BE2C (cell line): ENCODE data around the gene FASTK.

ENCODE experiments used
- DNase-seq: peaks from one replicate; pipeline ENCODE4 v3.0.0-alpha.2; 2020
- H3K27me3 ChIP-seq: fragments of 250-450 bp; sonication (Bioruptor Pico); 2 replicates; pipeline ENCODE4 v1.5.1; 2020; ENCODE audit warnings: mild to moderate bottlenecking
- H3K36me3 ChIP-seq: fragments of 250-450 bp; sonication (Bioruptor Pico); 2 replicates; pipeline ENCODE4 v1.5.1; 2020; ENCODE audit warnings: mild to moderate bottlenecking
- H3K4me1 ChIP-seq: fragments of 250-450 bp; sonication (Bioruptor Pico); 2 replicates; pipeline ENCODE4 v1.5.1; 2020
- H3K4me3 ChIP-seq: 2 replicates; pipeline ENCODE4 v1.5.1; 2011; ENCODE audit warnings: low read depth, low read length
- H3K9me3 ChIP-seq: fragments of 250-450 bp; sonication (Bioruptor Pico); 2 replicates; pipeline ENCODE4 v1.5.1; 2020
- CTCF ChIP-seq: IDR thresholded peaks from 2 replicates; pipeline ENCODE4 v1.5.1; 2012; ENCODE audit warnings: mild to moderate bottlenecking, low read depth, low read length

Gene FASTK

GRCh38 chr7:151101621-151102396 is 21.2 kb upstream of the FASTK start:
- no peaks in the 10 kb centered on the region for H3K9me3 ChIP-seq
- H3K27me3 ChIP-seq: no peaks in the 10 kb centered on the region
- H3K4me1 ChIP-seq: no peaks in the 10 kb centered on the region
- peak; percentile 6 for DNase-seq
- no peak for TF ChIP-seq CTCF
- no peak overlapping the region for H3K4me3 ChIP-seq
- peaks cover 17% of the 10 kb centered on the region for H3K36me3 ChIP-seq

GRCh38 chr7:151100921-151101320 is 20.3 kb upstream of the FASTK start:
- TF ChIP-seq CTCF: no peak
- H3K36me3 ChIP-seq: peaks cover 20% of the 10 kb centered on the region
- H3K27me3 ChIP-seq: no peaks in the 10 kb centered on the region
- H3K9me3 ChIP-seq: no peaks in the 10 kb centered on the region
- H3K4me1 ChIP-seq: no peaks in the 10 kb centered on the region
- H3K4me3 ChIP-seq: no peak overlapping the region
- peak; percentile 9 for DNase-seq

DNA sequence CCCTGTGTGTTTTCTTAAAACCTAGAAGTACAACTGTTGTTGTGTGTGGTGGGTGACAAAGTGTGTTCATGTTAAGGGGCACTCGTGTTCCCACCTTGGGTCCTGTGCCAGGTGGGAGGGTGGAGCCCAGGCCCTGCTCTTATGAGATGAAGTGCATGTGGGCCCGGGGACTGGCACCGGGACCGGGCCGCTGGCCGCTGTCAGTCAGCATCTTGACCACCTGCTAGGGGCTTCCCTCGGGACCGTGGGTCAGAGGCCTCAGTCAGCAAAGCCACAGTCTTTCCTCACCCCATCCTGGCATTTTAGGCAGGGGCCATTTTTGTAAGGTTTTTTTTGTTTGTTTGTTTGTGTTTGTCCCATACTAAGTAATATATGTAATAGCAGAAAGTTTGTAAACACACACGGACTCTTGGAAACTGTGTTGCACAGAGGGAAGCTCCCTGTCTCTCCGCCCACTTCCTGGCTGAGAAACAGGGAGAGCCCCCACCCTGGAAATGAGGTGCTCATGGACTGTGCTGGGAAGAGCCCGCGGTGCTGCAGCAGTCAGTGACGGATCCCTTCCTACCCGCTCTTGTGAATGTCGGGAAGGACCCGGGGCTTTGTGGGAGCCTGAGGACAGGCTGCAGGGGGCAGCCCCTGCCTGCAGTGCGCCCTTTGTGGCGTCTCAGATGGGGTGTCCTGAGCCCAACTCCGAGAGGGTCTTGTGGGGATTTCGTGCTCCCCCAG is 19.0 kb upstream of the FASTK start:
- H3K9me3 ChIP-seq: no peaks in the 10 kb centered on the region
- peak; percentile 5 for DNase-seq
- H3K27me3 ChIP-seq: no peaks in the 10 kb centered on the region
- no peaks in the 10 kb centered on the region for H3K4me1 ChIP-seq
- peaks cover 22% of the 10 kb centered on the region for H3K36me3 ChIP-seq
- TF ChIP-seq CTCF: no peak
- H3K4me3 ChIP-seq: no peak overlapping the region

GRCh38 chr7:151095828-151096475 is 15.3 kb upstream of the FASTK start:
- DNase-seq: no peak
- H3K36me3 ChIP-seq: peaks cover 35% of the 10 kb centered on the region
- no peaks in the 10 kb centered on the region for H3K9me3 ChIP-seq
- H3K27me3 ChIP-seq: no peaks in the 10 kb centered on the region
- no peak overlapping the region for H3K4me3 ChIP-seq
- no peak for TF ChIP-seq CTCF
- no peaks in the 10 kb centered on the region for H3K4me1 ChIP-seq

GRCh38 chr7:151095123-151095797 is 14.7 kb upstream of the FASTK start:
- no peaks in the 10 kb centered on the region for H3K4me1 ChIP-seq
- DNase-seq: no peak
- no peak for TF ChIP-seq CTCF
- H3K4me3 ChIP-seq: no peak overlapping the region
- no peaks in the 10 kb centered on the region for H3K9me3 ChIP-seq
- H3K36me3 ChIP-seq: peaks cover 37% of the 10 kb centered on the region
- H3K27me3 ChIP-seq: no peaks in the 10 kb centered on the region
